ENCODE measurements around the gene INF2. TPM values are rescaled to one million over a fixed set of nuclear protein-coding genes. Genes with fewer than 3 reads are reported as not detected.

Gene INF2
- total RNA-seq, 1 donor from 2014 or later: 7.8 TPM

GRCh38 chr14:104770851-104771272 is 81.4 kb downstream of the INF2 start:
- Mint-ChIP-seq H3K27ac (no peak overlapping the region), H3K27me3 (ENCODE audit: insufficient read depth, low read depth) (peaks cover 2% of the 10 kb centered on the region), H3K4me1 (peaks cover 20% of the 10 kb centered on the region), H3K9me3 (peaks cover 2% of the 10 kb centered on the region), H3K36me3 (peaks cover 20% of the 10 kb centered on the region), H3K4me3 (no peak overlapping the region)
- Histone ChIP-seq H3K9ac (no peak overlapping the region), H4K20me1 (ENCODE audit: low read depth) (peaks cover 14% of the 10 kb centered on the region), H3F3A (ENCODE audit: low read depth) (peaks cover 7% of the 10 kb centered on the region), H3K27ac (no peak overlapping the region), H3K36me3 (no peaks in the 10 kb centered on the region), H2AFZ (replicated peaks) (no peak overlapping the region), H3K9me3 (ENCODE audit: low read depth) (no peaks in the 10 kb centered on the region), H3K4me1 (peaks cover 4% of the 10 kb centered on the region), H3K79me2 (ENCODE audit: low read depth) (no peaks in the 10 kb centered on the region), H3K27me3 (no peaks in the 10 kb centered on the region), H3K4me2 (no peak overlapping the region), H3K4me3 (no peak overlapping the region)
- no peak for DNase-seq (ENCODE audit: low spot score)
- TF ChIP-seq CTCF (IDR thresholded peaks at IDR 0.05): peak; percentile 38
- no peak for TF ChIP-seq EZH2 (IDR thresholded peaks at IDR 0.05)

- no peaks in the 10 kb centered on the region for H3K9me3 ChIP-seq (ENCODE audit: low read depth)
- peaks cover 18% of the 10 kb centered on the region for H3K36me3 Mint-ChIP-seq
- TF ChIP-seq CTCF (IDR thresholded peaks at IDR 0.05) (no peak), EZH2 (IDR thresholded peaks at IDR 0.05) (no peak), EZH2phosphoT487 (IDR thresholded peaks at IDR 0.05) (no peak)
- H3K36me3 ChIP-seq: no peaks in the 10 kb centered on the region
- H3K27me3 Mint-ChIP-seq (ENCODE audit: insufficient read depth, low read depth): peaks cover 4% of the 10 kb centered on the region
- no peak overlapping the region for H3K27ac ChIP-seq
- no peaks in the 10 kb centered on the region for H3K9me3 Mint-ChIP-seq
- peaks cover 20% of the 10 kb centered on the region for H3K4me1 Mint-ChIP-seq
- H3F3A ChIP-seq (ENCODE audit: low read depth): peaks cover 7% of the 10 kb centered on the region
- no peak overlapping the region for H3K4me3 ChIP-seq
- no peak overlapping the region for H3K27ac Mint-ChIP-seq
- no peaks in the 10 kb centered on the region for H3K27me3 ChIP-seq
- peaks cover 14% of the 10 kb centered on the region for H4K20me1 ChIP-seq (ENCODE audit: low read depth)
- H3K79me2 ChIP-seq (ENCODE audit: low read depth): no peaks in the 10 kb centered on the region
- H3K4me1 ChIP-seq: peaks cover 4% of the 10 kb centered on the region
- no peak overlapping the region for H3K4me3 Mint-ChIP-seq
- H3K9ac ChIP-seq: no peak overlapping the region
- no peak for DNase-seq (ENCODE audit: low spot score)
- H2AFZ ChIP-seq (replicated peaks): no peak overlapping the region
- no peak overlapping the region for H3K4me2 ChIP-seq
Measured at GRCh38 chr14:104771374-104771773, 82.0 kb downstream of the INF2 start.

Small RNAs within 50 kb of the gene (microRNA-seq; reads per million reads assigned to microRNA genes)
- not detected for gene MIR4710

Small RNAs within 50 kb of the gene (small RNA-seq; reads per million reads assigned to genes)
- gene MIR4710: not detected

Other genes starting within 250 kb of the INF2 start
- gene C14orf180, start 109.9 kb upstream of the INF2 start, total RNA-seq (ENCODE audit: low replicate concordance): not detected in 2 replicates
- 0.77 and 12.1 TPM in 2 replicates for gene TMEM179, start 84.8 kb upstream of the INF2 start, total RNA-seq (ENCODE audit: low replicate concordance)
- gene ADSS1, start 34.6 kb downstream of the INF2 start, total RNA-seq (ENCODE audit: low replicate concordance): 25.3 and 26.4 TPM in 2 replicates
- 139 and 231 TPM in 2 replicates for gene SIVA1, start 63.5 kb downstream of the INF2 start, total RNA-seq (ENCODE audit: low replicate concordance)
- 67.2 and 92.4 TPM in 2 replicates for gene AKT1, start 106.1 kb downstream of the INF2 start, total RNA-seq (ENCODE audit: low replicate concordance)
- 0.41 and 1.1 TPM in 2 replicates for gene ZBTB42, start 111.5 kb downstream of the INF2 start, total RNA-seq (ENCODE audit: low replicate concordance)
- gene CEP170B, start 175.7 kb downstream of the INF2 start, total RNA-seq (ENCODE audit: low replicate concordance): 3.0 and 13.7 TPM in 2 replicates
- not detected in 2 replicates for gene PLD4, start 235.3 kb downstream of the INF2 start, total RNA-seq (ENCODE audit: low replicate concordance)

Measured in neural progenitor cell (in vitro differentiated cells).